Neural cell (in vitro differentiated cells): ENCODE results near the gene EVL.

Experiments used
- CTCF ChIP-seq: fragments of 450-650 bp; IDR thresholded peaks from 2 replicates; pipeline ENCODE4 v1.5.1; 2014; ENCODE audit warnings: antibody characterized with exemption, mild to moderate bottlenecking, moderate library complexity; ENCODE audit not compliant: poor library complexity, severe bottlenecking
- EZH2 ChIP-seq: fragments of 200-600, 300-800 bp; shearing (Covaris generic), sonication (generic); IDR thresholded peaks from 2 replicates; pipeline ENCODE4 v1.6.1; 2014; ENCODE audit warnings: antibody characterized with exemption, low read length, borderline replicate concordance, mild to moderate bottlenecking; ENCODE audit not compliant: insufficient read depth, poor library complexity, severe bottlenecking
- POLR2AphosphoS5 ChIP-seq: IDR thresholded peaks from 2 replicates; pipeline ENCODE4 v1.6.1; 2012
- RAD21 ChIP-seq: fragments of 450-650 bp; conservative IDR thresholded peaks from 2 replicates; pipeline ENCODE4 v1.6.1; 2014; ENCODE audit warnings: antibody characterized with exemption, mild to moderate bottlenecking, moderate library complexity
- TAF1 ChIP-seq: IDR thresholded peaks from 2 replicates; pipeline ENCODE4 v1.6.1; 2012; ENCODE audit warnings: low read depth

- TF ChIP-seq CTCF (no peak), TAF1 (no peak), EZH2 (no peak), POLR2AphosphoS5 (no peak), RAD21 (no peak)
Measured at GRCh38 chr14:100056431-100056830, 8.8 kb upstream of the EVL start.
